GM18502 (cell line): Measurements from ENCODE around the gene CAMTA2.
A peak's percentile ranks its signal among the peaks of the same experiment; 100 is the strongest.

Source experiments
- ATAC-seq: cut with Tn5 transposase; IDR thresholded peaks from one replicate; pipeline ENCODE4 v1.9.1; 2021; ENCODE audit warnings: mild to moderate bottlenecking; ENCODE audit not compliant: unreplicated experiment, poor library complexity

The CAMTA2 gene

DNA sequence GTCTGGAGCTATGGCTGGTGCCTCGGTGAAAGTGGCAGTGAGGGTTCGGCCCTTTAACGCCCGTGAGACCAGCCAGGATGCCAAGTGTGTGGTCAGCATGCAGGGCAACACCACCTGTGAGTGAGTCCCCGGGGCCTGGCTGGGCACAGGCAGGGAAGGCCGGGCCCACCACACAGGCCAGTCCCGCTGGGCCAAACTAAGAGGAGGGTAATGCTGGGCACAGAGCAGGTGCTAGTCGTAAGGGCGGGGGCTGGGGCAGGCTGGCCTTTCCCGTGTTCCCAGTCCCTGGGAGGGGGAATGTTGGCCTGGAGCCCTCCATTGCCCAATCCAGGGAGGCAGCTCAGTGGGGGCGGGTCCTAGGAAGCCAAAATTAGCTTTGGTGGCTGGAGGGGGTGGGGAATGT, 12.8 kb upstream of the CAMTA2 start:
- no peak for ATAC-seq

DNA sequence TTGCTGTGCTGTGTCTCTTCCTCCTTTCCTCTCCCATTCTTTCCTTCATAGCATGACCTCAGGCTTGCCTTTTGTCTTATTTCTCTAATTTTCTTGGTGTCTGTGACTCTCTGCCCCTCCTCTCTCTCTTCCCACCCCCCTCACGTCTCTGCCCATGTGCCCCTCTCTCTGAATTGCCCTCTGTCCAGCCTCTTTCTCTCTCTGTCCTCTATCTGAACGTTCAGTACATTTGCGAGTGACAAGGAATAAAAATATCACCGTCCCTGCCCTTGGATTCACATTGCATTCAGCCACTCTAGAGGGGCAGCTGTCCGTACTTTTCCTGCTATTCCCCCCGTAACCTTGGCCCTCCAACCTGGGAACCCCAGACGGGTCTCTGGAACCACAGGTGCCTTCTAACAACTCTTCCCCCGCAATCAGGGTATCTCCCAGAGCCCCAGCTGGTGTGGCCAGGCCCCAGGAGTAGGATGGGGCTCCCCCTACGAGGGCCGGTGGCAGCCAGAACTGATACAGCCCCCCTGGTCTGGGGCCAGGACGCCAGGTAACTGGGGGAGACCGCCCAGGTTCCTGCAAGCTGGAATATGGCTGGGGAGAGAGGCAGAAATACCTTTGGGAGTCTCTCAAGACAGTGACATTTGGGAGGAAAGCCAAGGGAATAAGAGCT, 12.1 kb upstream of the CAMTA2 start:
- ATAC-seq, result no peak

DNA sequence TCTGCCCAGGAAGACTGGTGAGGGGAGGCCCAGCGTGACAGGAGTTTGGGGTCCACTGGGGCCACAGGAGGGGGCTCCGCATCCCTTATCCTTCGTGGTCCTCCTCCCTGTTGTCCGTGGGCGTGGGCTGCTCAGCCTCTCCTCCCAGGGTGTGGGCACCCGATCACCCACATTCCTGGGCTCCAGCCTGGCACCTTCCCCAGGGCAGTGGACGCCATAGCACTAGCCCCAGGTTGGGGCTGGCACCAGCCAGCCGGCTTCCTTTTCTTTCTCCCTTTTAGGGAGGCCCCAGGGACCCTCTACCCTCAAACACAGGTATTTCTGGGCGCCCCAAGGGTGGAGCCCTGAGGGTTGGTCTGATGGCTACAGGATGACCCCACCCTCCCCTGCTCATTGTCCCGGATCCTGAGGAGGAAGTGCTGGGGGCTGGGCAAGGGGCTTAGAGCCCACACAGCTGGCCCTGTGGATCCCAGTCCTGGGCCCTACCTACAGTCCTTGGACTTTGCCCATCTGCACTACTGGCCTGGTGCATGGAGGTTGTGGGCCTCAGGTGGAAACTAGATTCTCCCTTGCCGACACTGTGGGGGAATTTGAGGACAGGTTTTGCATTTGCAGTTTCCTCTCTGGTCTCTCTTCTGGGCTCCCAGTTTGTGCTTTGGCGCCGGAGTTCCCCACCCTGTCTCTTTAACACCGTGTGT, 11.4 kb upstream of the CAMTA2 start:
- no peak for ATAC-seq

DNA sequence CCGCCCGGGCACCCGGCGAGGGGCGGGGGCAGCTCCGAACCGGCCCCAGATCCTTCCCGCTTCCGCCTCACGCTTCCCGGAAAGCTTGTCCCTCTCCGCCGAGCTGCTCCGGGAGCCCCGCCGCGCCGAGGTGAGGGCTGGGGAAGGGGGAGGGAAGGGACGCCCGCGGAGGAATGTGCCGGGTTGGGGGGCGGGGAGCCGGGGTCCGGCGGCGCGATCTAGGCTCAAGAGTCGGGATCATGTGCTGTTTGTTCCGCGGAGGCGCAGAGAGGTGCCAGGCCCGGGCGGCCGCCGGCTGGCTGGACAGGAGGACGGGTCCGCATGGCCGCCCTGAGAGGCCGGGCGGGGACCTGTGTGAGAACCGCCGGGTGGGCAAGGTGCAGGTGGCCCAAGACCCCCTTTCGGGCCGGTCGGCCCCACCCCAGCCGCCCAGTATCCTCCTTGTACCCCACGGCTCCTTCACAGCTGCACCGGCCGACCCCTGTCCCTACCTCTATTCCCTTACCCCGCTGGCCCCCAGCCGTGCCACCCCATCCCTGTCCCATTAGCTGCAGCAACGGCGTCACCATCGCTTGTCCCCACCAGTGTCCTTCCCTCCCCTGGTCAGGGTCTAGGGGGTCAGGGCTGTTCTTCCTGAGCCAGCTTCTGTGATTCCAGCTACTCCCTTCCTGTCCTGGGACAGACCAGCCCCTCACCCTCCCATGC, 10.7 kb upstream of the CAMTA2 start:
- peak; percentile 5 for ATAC-seq

DNA sequence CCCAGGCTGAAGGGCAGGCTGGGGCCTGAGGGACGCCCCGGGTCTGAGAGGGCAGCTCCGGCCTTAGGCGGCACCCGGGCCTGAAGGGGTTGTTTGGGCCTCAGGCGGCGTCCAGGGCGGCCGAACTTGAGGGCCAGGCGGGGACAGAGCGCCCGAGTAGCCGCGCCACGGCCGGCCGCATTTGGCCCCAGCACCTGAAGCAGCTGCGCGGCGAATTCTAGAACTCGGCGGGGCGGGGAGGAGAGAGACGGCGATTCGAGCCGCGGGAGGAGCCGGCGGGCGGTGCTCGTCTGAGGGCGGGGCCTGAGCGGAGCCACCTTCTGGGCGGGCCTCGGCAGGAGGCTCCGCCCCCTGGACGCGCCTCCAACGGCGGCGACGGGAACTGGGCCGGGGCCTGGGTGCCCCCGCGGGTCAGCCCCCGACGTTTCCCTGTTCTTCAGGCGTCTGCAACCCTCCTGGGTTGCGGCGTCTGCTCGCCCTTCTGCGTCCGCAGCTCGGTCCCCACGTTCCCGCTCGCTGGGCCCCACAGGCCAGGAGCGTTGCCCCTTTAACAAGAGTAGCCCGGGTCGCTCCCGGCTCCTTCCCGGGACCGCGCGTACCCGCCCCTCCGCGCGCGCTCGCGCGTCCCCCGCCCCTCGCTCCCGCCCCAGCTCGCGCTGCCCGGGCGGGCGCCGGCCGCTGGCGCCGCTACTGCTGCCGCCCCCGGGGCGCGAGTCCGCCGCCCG, 10.0 kb upstream of the CAMTA2 start, which contains the start of the genes INCA1 and KIF1C:
Gene INCA1, minus strand, starts transcription at position 221 of the 725 bp plus-strand sequence. CDS start 3,085 bp downstream, outside the sequence.
Gene KIF1C, plus strand, starts transcription at position 649 of the 725 bp plus-strand sequence. CDS start 2,297 bp downstream, outside the sequence.
- peak; percentile 88 for ATAC-seq

DNA sequence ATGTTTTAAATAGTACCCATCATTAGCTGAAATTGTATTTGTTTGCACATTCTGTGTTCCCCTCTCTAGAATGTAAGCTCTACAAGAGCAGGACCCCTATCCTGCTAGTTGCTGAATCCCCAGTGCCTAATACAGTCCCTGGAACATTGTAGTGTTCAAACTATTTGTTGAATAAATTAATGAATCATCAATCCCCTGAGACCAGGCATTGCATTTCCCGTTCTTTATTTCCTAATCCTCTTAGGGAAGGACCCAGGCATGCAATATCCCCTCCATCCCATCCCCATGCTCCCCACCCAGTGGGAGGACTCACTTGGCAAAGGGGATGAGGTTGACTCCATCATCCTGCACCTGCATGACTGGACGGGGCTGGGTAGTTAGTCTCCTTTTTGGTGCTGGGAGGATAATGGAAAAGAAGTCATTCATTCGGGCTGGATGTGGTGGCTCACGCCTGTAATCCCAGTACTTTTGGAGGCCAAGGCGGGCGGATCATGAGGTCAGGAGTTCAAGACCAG, 6.7 kb upstream of the CAMTA2 start:
- ATAC-seq, result no peak

DNA sequence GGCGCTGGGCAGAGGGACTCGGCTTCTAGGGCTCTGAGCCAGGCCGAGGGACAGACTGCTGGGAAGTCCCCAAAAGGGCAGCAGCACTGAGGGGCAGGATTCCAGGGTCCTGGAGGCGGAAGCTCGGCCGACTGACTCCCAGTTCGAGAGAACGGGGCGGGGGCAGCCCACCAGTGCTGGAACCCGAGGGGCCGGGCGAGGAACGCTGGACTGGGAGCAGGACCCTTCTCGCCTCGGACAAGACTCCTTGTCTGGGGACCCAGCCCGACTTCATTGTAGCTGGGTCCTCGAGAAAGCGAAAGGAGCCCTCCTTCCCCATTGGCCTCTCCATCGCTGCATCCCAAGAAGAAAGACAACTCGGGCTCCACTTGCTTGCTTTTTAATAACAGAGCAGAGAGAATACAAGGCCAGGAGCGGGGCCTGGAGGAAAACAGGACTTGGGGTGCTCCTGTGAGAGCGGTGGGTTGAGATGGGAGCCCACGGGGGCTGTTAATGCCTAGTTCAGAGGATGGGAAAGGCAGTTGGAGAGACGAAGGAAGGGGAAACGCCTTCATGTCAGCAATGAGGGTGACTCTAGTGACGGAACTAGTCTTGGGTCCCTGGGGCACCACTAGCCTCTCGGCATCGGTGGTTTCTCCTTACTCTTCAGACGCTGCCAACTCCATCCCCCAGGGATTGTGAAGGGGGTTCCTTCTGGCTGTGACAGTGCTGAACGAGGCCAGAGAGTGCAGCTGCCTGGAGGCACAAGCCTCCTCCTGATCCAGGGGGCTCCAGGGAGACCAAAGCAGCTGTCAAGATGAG, 492 bp upstream of the CAMTA2 start:
- no peak for ATAC-seq

DNA sequence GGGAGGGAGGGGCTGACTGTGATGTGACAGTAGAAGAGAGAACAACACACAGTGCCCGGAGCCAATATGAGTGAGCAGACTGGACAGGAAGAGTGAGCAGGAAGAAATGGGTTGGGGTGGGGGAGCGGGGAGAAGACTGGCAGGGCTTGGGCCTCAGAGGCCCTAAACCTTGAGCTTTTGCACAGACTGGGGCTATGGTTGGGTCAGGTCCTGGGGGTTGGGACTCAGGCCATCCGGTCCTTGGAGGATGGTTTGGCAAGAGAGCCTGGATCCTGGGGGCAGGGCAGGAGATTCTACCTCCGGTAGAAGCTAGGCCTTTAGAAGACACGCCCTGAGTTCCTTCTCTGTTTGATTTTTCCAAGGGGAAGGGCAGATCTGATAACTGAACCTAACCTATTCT, 1.1 kb downstream of the CAMTA2 start:
- no peak for ATAC-seq

DNA sequence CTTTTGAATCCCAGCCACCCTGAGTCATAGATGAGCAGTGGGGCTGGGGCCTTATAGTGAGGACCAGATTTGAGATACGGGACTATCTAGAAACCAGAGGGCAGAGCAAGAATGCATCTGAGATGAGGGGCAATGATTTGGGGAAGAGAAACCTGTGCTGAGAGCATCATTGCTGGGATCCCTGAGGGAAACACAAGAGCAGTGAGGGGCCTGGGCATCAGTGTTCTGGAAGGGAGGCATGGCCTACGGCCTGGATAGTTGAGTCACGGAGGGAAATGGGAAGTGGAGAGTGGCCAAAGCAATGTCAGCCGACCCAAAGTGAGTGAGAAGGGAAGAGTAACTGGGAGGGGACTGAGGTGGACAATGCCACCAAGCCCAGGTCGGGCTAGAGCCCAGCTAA, 5.2 kb downstream of the CAMTA2 start:
- no peak for ATAC-seq

DNA sequence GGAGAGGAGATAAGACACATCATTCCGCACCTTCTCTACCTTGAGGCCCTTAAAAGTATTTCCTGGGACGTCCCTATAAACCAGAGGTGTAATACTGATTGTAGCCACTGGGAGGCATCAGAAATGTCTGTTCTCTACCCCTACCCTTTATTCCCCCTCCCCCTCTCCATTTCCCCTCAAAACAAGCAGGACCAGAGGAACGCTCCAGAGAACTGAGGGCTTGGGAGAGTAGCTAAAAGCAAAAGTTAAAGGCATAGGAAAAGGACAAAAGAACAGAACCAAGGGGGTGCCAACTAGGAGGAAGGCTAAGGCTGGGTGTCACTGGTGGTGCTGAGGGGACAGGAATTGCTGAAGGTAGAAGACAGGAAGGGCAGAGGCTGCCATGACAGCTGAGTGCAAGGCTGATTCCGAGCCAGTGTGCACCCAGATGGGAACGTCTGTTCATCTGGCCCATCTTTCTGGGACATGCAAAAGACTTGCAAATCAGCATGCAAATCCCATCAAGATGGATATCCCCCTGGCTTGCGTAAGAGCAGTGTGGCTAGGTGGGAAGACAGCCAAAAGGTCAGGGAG, 6.7 kb downstream of the CAMTA2 start:
- no peak for ATAC-seq

DNA sequence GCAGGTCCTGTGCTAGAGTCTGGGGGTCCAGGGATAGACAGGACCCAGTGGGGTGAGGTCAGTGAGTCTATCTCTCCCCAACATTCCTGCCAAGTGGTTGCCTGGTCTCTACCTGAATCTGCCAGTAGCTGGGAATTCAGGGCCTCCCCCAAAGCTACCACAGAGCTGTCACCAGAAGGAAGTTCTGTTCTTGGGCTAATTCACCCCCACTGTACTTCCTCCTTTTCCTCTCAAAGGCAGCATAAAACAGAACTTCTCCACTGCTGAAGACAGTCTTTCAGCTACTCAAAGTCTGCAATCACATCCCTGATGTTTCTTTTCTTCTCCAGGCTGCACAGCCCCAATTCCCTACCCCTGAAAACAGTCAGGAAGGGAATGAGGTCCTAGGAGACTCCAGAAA, 8.7 kb downstream of the CAMTA2 start:
- ATAC-seq, result no peak

DNA sequence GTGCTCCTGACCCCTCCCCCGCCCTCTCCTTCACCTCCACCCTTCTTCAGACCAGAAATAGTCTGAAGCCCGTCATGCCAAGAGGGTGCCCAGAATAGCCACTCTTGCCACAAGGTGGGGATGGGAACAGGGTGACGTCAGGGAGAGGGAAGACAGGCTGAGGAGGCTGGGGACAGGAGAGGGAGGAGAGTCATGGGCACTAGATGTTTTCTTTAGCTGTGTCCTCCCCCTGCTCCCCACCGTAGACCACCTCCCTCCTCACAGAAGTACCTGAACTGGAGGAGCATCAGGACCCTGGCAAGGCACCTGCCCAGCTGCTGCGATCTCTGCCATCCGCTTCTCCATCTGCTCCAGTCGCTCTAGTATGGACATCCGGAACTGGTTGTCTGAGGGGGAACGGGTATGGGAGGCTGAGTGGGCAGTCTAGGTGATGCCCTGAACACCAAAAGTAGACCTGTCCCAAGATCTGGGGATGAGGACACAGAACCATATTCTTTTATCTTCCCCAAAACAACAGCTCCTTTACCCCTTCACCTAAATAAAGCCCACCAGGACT, 13.3 kb downstream of the CAMTA2 start:
- no peak for ATAC-seq

DNA sequence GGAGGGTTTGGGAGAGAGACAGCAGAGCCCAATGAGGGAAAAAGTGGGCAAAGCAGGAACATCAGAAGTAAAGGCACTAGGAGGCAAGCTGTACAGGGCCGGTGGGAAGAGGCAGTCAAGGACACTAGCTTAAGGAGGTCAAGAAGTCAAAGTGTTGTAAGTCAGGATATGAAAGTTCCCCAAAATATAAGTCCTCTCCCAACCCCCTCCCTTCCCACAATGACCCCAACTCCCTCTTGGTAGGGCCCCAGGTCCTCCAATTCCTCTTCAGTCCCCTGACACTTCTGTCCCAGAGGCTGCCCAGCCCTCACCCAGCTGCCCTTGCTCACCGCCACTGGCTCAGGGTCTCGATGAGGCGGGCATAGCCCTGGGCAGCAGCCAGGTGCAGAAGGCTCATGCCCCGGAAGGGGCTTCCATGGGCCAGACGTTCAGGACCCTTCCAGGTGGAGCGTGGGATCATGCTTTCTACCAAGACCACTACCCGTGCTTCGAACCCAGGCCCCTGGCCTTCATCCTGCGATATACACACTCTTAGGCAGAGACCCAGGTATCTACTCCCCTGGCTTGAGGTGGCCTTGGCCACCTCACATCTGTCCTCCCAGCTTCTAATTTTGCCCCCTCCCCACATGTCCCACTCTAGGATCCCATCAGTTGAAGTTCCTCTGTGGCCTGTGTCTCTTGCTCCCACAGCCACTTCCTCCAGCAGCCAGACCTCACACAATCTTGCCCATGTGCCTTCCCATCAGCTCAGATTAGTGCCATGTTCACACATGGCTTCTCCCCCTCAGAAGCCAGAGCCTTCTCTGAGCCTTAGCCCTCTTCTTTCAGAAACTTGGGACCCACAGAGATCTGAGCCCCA, 14.0 kb downstream of the CAMTA2 start:
- ATAC-seq, result no peak

DNA sequence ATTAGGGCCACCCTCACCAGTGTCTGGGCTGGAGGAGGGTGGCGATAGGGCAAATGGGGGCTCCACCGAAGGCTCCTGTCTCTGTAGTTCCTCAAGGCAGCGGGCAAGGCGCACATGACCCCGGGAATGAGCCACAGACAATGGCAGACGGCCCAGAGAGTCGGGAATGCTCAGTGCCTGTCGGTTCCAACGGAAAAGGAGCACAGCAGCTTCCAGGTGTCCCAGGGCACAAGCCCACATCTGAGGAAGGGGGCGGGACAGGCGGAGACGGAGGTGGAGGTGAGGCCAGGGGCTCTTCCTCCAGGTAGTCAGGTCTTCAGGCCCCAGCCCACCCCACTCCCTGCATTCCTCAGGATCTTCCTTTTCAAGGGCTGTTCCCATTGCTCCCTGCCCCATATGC, 14.7 kb downstream of the CAMTA2 start:
- no peak for ATAC-seq

DNA sequence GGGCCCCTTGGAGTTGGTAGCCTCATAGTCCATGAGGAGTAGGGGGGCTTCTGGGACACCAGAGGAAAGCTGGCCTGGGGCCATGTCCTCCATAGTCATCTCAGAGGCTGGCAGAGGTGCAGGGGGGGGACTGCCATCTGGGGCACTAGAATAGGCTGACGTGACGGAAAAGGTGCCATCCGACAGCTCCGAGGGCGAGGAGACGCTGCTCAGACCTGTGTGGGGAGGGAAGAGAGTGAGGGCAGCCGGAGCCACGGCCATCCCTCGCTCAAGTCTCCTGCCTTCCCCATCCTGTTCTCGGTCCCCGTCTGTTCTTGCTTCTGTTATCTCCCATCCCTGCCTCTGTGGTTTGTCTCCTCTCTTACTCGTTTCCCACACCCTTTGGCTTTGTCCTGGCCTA, 15.2 kb downstream of the CAMTA2 start:
- no peak for ATAC-seq

DNA sequence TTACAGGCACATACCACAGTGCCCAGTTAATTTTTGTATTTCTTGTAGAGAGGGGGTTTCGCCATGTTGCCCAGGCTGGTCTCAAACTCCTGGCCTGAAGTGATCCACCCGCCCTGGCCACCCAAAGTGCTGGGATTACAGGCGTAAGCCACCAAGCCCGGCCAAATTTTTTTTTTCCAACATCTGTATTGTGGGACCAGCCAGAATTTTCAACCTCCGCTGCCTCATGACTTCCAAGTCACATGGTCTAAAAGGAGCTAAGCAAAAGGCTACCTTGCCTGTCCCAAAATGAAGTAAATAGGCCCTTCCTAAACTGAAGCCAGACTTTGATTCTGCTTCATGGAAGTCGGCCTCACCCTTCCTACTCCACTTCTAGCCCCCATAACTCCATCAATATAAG, 15.6 kb downstream of the CAMTA2 start:
- no peak for ATAC-seq

DNA sequence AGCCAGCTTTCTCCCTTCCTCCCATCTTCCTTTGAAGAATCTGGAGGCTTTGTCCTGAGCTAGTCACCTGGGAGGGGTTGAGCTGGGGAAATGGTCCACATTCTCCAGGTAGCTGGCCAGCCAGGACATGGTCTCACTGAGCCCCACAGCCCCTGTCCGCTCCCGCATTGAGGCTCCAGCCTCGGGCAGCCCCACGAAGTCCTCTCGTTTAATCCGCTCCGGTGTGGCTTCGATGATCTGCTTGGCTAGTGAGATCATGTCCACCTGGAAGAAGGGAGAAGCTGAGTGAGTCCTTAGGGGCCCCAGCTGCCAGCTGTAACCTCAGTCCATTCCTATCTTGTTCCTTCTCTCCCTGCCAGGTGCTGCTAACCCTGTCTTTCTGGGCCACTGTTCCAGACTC, 17.2 kb downstream of the CAMTA2 start:
- ATAC-seq, result no peak

DNA sequence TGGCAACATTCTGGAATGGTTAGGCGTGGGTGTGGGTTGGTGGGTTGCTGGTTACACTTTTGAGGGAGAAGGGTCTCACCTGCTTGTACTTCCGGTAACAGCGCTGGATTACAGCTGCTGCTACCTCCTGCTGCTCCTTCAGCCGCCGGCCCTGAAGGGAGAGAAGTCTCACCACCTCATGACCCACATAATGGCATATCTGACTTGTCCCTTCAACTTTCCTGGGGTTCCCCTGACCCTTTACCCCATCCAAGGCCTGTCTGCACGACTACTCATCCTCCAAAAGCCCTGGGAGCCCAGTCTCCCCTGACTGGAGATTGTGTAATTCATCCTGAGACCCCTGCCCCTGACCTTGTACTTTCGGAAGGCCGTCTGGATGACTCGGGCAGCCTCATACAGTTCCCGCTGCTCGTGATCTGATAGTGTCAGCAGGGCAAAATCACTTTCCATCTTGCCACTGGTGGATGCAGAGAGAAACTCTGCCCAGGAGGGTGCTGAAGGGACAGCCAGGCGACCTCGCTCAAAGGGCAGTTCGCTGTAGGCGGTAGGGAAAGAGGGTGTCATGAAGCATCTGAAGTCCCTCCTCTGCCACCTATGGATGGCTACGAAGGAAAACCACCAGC, 17.8 kb downstream of the CAMTA2 start:
- no peak for ATAC-seq
